ENCODE data around the gene FSD1.
"Not testable (repeated sequence)": the region's sequence is repeated elsewhere in the genome, so short reads cannot be mapped to it uniquely, and the experiment has no call there.

Gene FSD1

DNA sequence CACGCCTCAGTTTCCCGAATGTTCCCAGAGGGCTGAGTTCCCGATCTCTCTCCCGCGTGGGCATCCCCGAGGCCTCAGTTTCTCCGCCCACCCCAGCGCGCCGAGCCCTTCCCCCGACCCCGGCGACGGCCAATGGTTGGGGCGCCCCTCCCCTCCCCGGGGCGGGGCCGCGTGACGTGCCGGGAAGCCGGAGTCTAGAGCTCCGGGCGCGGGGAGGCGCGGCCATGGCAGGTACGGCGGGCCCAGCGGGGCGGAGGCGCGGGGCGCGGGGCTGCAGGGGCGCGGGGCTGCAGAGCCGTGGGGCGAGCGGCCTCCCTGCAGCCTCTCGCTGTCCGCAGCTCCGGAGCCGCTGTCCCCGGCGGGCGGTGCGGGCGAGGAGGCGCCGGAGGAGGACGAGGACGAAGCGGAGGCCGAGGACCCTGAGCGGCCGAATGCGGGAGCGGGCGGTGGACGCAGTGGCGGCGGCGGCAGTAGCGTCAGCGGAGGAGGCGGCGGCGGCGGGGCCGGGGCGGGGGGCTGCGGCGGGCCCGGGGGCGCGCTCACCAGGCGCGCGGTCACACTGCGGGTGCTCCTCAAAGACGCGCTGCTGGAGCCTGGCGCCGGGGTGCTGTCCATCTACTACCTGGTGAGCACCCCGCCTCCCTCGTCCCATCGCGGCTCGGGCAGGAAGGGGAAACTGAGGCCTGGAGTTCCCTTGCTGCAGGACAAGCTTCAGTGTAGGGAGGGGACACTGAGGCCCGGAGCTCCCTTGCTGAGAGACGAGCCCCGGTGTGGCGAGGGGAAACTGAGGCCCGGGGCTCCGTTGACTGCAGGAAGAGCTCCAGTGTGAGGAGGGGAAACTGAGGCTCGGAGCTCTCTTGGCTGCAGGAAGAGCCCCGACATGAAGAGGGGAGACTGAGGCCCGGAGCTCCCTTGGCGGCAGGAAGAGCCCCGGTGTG, 39.2 kb downstream of the FSD1 start, which contains the start of gene MPND:
Gene MPND, plus strand, starts transcription at position 193 of the 938 bp plus-strand sequence. Its CDS starts 32 bp downstream, at position 225.
- H3K27me3 ChIP-seq (replicated peaks; ENCODE audit: control insufficient read depth, insufficient read depth, low read length, poor library complexity, severe bottlenecking) = no peaks in the 10 kb centered on the region
- peak within 1 kb of the TSS; percentile 65 for H3K4me3 ChIP-seq (ENCODE audit: insufficient read depth, low read depth, low read length, poor library complexity, severe bottlenecking)
- H3K9me3 ChIP-seq (ENCODE audit: control insufficient read depth, low read length) = no peaks in the 10 kb centered on the region
- no peaks in the 10 kb centered on the region for H3K36me3 ChIP-seq (ENCODE audit: control insufficient read depth, insufficient read depth, low read length)
- H3K27ac ChIP-seq (ENCODE audit: insufficient read depth, low read length, poor library complexity, severe bottlenecking) = peak within 1 kb of the TSS; percentile 71
- peak; percentile 79 to 88 (median 86) for DNase-seq
- peaks cover 16% of the 10 kb centered on the region for H3K4me1 ChIP-seq (ENCODE audit: control insufficient read depth, insufficient read depth, low read length, poor library complexity, severe bottlenecking)

DNA sequence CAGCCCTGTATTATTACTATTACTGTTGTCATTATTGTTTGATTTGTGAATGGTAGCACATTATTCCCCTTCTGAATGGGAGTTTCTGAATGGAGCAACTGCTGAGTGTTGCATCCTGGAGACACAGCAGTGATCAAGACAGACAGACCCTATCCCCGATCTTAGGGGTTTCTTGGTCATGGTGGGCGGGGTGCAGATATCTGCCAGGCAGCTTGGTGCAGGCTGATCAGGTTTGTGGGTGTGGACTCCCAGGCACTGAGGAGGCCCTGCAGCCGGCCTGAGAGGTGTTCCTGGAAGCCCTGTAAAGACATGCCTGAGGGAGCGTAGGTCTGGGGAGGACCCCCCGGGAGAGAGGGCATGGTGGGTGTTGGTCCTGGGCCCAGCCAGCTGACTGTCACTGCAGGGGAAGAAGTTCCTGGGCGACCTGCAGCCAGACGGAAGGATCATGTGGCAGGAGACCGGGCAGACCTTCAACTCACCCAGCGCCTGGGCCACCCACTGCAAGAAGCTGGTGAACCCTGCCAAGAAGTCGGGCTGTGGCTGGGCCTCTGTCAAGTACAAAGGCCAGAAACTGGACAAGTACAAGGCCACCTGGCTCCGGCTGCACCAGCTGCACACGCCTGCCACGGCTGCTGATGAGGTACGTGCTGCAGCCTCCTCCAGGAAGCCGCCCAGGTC, 41.1 kb downstream of the FSD1 start:
- no peaks in the 10 kb centered on the region for H3K36me3 ChIP-seq (ENCODE audit: control insufficient read depth, insufficient read depth, low read length)
- no peak overlapping the region for H3K4me3 ChIP-seq (ENCODE audit: insufficient read depth, low read depth, low read length, poor library complexity, severe bottlenecking)
- peaks cover 13% of the 10 kb centered on the region for H3K4me1 ChIP-seq (ENCODE audit: control insufficient read depth, insufficient read depth, low read length, poor library complexity, severe bottlenecking)
- DNase-seq = no peak
- no peaks in the 10 kb centered on the region for H3K9me3 ChIP-seq (ENCODE audit: control insufficient read depth, low read length)
- H3K27ac ChIP-seq (ENCODE audit: insufficient read depth, low read length, poor library complexity, severe bottlenecking) = no peak overlapping the region
- H3K27me3 ChIP-seq (replicated peaks; ENCODE audit: control insufficient read depth, insufficient read depth, low read length, poor library complexity, severe bottlenecking) = no peaks in the 10 kb centered on the region

DNA sequence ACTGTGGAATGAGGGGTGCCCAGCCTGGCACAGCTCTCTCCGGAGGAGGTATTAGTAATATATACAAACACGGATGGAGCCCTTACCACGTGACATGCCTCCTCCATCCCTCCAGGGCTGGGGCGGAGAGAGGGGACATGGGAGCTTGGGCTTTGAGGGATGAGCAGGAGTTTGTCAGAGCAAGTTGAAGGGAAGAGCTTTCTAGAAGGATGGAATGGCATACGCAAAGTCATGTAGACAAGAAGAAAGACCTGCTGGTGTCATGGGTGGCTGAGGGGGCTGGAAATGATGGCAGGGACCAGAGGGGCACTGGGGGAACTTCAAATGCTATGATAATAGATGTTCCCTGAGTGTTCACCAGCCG, 41.6 kb downstream of the FSD1 start:
- no peak for DNase-seq
- H3K27ac ChIP-seq (ENCODE audit: insufficient read depth, low read length, poor library complexity, severe bottlenecking) = no peak overlapping the region

DNA sequence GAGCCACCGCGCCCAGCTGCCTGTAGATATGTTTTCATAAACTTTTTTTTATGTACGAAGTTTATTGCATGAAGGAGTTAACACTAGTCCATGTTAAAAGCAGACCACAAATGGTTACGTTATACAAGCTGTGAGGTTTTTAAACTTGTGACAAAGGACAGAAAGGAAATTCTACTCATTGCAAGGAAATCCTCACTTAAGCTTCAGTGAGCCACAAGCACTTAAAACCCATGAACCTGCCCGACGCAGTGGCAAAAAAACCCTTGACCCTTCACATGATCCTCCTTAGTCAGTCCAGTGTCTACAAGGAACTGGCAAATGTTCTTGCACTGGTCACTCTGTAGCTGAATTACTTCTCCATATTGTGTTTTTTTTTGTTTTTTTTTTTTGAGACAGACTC, 43.1 kb downstream of the FSD1 start:
- H3K9me3 ChIP-seq (ENCODE audit: control insufficient read depth, low read length) = no peaks in the 10 kb centered on the region
- no peaks in the 10 kb centered on the region for H3K27me3 ChIP-seq (replicated peaks; ENCODE audit: control insufficient read depth, insufficient read depth, low read length, poor library complexity, severe bottlenecking)
- H3K36me3 ChIP-seq (ENCODE audit: control insufficient read depth, insufficient read depth, low read length) = no peaks in the 10 kb centered on the region
- peaks cover 10% of the 10 kb centered on the region for H3K4me1 ChIP-seq (ENCODE audit: control insufficient read depth, insufficient read depth, low read length, poor library complexity, severe bottlenecking)
- no peak overlapping the region for H3K27ac ChIP-seq (ENCODE audit: insufficient read depth, low read length, poor library complexity, severe bottlenecking)
- DNase-seq = no peak
- no peak overlapping the region for H3K4me3 ChIP-seq (ENCODE audit: insufficient read depth, low read depth, low read length, poor library complexity, severe bottlenecking)

More for the DNA sequence above, 41.6 kb downstream of the FSD1 start:
- Histone ChIP-seq H3K9me3 (ENCODE audit: control insufficient read depth, low read length) (no peaks in the 10 kb centered on the region), H3K36me3 (ENCODE audit: control insufficient read depth, insufficient read depth, low read length) (no peaks in the 10 kb centered on the region), H3K4me3 (ENCODE audit: insufficient read depth, low read depth, low read length, poor library complexity, severe bottlenecking) (no peak overlapping the region), H3K27me3 (replicated peaks; ENCODE audit: control insufficient read depth, insufficient read depth, low read length, poor library complexity, severe bottlenecking) (no peaks in the 10 kb centered on the region), H3K4me1 (ENCODE audit: control insufficient read depth, insufficient read depth, low read length, poor library complexity, severe bottlenecking) (peaks cover 13% of the 10 kb centered on the region)

DNA sequence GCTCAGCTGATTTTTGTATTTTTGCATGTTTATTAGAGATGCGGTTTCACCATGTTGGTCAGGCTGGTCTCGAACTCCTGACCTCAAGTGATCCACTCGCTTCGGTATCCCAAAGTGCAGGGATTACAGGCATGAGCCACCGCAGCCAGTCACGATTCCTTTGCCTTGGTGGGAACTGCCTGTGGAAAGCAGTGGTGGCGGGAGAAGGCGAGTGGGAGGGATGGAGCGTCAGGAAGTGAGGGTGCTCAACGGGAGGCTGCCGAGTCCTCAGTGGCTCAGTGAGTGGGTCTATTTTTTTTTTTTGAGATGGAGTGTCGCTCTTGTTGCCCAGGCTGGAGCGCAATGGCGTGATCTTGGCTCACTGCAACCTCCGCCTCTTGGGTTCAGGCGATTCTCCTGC, 44.8 kb downstream of the FSD1 start:
- not testable (repeated sequence) for H3K4me3 ChIP-seq (ENCODE audit: insufficient read depth, low read depth, low read length, poor library complexity, severe bottlenecking); DNase-seq; H3K9me3 ChIP-seq (ENCODE audit: control insufficient read depth, low read length); H3K27me3 ChIP-seq (replicated peaks; ENCODE audit: control insufficient read depth, insufficient read depth, low read length, poor library complexity, severe bottlenecking); H3K4me1 ChIP-seq (ENCODE audit: control insufficient read depth, insufficient read depth, low read length, poor library complexity, severe bottlenecking); H3K36me3 ChIP-seq (ENCODE audit: control insufficient read depth, insufficient read depth, low read length); H3K27ac ChIP-seq (ENCODE audit: insufficient read depth, low read length, poor library complexity, severe bottlenecking)

DNA sequence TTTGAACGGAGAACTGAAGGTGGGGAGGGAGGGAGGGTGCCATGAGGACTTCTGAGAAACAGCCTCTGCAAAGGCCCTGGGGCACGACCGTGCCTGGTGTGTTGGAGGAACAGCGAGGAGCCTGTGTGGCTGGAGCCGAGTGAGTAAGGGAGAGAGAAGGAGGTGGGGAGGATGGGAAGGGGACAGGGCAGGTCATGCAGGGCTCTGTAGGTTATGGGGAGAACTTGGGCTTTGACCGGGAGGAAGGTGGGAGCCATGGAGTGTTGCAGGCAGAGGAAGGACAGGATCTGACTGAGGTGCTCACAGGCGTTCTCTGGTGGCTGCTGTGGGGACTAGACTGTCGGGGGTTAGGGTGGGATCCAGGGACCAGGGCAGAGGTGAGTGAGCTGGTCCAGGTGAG, 45.7 kb downstream of the FSD1 start:
- Histone ChIP-seq H3K36me3 (ENCODE audit: control insufficient read depth, insufficient read depth, low read length) (no peaks in the 10 kb centered on the region), H3K4me1 (ENCODE audit: control insufficient read depth, insufficient read depth, low read length, poor library complexity, severe bottlenecking) (no peaks in the 10 kb centered on the region), H3K9me3 (ENCODE audit: control insufficient read depth, low read length) (no peaks in the 10 kb centered on the region), H3K27me3 (replicated peaks; ENCODE audit: control insufficient read depth, insufficient read depth, low read length, poor library complexity, severe bottlenecking) (no peaks in the 10 kb centered on the region), H3K4me3 (ENCODE audit: insufficient read depth, low read depth, low read length, poor library complexity, severe bottlenecking) (no peak overlapping the region), H3K27ac (ENCODE audit: insufficient read depth, low read length, poor library complexity, severe bottlenecking) (no peak overlapping the region)
- DNase-seq = no peak

DNA sequence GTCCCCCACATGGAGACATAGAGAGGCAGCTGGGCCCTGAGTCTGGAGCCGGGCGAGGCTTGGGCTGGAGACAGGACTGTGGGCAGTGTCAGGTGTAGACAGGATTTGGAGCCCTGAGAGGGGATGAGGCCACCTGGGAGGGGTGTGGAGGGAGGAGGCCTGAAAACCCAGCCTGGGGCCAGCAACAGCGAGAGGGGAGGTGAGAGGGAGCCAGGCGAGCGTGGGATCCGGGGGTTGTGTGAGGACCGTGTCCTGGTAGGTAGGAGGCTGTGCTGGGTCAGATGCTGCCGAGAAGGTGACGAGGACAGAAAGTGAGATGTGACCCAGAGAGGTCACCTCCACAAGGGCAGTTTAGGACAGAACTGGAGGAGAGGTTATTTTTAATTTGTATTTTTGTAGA, 46.3 kb downstream of the FSD1 start:
- Histone ChIP-seq H3K27ac (ENCODE audit: insufficient read depth, low read length, poor library complexity, severe bottlenecking) (no peak overlapping the region), H3K4me1 (ENCODE audit: control insufficient read depth, insufficient read depth, low read length, poor library complexity, severe bottlenecking) (no peaks in the 10 kb centered on the region), H3K9me3 (ENCODE audit: control insufficient read depth, low read length) (no peaks in the 10 kb centered on the region), H3K27me3 (replicated peaks; ENCODE audit: control insufficient read depth, insufficient read depth, low read length, poor library complexity, severe bottlenecking) (no peaks in the 10 kb centered on the region), H3K4me3 (ENCODE audit: insufficient read depth, low read depth, low read length, poor library complexity, severe bottlenecking) (no peak overlapping the region), H3K36me3 (ENCODE audit: control insufficient read depth, insufficient read depth, low read length) (no peaks in the 10 kb centered on the region)
- no peak for DNase-seq

DNA sequence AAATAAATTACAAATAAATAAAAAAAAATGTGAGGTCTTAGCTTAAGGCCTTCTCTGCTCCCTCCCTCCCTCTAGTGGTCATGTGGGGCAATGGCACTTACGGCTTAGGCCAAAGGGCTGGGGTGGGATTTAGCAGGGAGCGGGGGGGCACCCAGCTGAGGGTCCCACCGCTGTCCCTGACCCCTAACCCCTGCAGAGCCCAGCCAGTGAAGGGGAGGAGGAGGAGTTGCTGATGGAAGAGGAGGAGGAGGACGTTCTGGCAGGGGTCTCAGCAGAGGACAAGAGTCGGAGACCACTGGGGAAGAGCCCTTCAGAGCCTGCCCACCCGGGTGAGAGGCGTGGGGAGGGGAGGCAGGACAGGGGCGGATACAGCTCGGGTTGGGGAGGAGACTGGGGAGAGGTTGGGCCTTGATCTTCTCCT, 48.3 kb downstream of the FSD1 start:
- H3K36me3 ChIP-seq (ENCODE audit: control insufficient read depth, insufficient read depth, low read length) = no peaks in the 10 kb centered on the region
- no peaks in the 10 kb centered on the region for H3K4me1 ChIP-seq (ENCODE audit: control insufficient read depth, insufficient read depth, low read length, poor library complexity, severe bottlenecking)
- peak in 2 of 3 donors; percentile 30 to 47 for DNase-seq
- H3K9me3 ChIP-seq (ENCODE audit: control insufficient read depth, low read length) = no peaks in the 10 kb centered on the region
- no peak overlapping the region for H3K27ac ChIP-seq (ENCODE audit: insufficient read depth, low read length, poor library complexity, severe bottlenecking)
- H3K27me3 ChIP-seq (replicated peaks; ENCODE audit: control insufficient read depth, insufficient read depth, low read length, poor library complexity, severe bottlenecking) = no peaks in the 10 kb centered on the region
- no peak overlapping the region for H3K4me3 ChIP-seq (ENCODE audit: insufficient read depth, low read depth, low read length, poor library complexity, severe bottlenecking)

DNA sequence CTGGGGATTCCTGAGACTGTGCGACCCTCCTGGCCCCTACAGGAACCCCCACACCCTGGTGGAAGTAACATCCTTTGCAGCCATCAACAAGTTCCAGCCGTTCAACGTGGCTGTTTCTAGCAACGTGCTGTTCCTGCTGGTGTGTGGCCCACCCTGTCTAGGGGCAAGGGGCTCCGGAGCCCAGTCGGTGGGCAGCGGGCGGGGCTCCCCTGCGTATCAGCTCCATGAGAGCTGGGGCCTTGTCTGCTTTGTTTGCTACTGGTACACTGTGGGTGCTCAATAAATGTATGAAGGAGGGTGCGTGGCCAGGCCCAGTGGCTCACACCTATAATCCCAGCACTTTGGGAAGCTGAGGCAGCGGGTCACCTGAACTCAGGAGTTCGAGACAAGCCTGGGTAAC, 49.9 kb downstream of the FSD1 start:
- Histone ChIP-seq H3K9me3 (ENCODE audit: control insufficient read depth, low read length) (no peaks in the 10 kb centered on the region), H3K4me3 (ENCODE audit: insufficient read depth, low read depth, low read length, poor library complexity, severe bottlenecking) (no peak overlapping the region), H3K36me3 (ENCODE audit: control insufficient read depth, insufficient read depth, low read length) (peaks cover 6% of the 10 kb centered on the region), H3K27ac (ENCODE audit: insufficient read depth, low read length, poor library complexity, severe bottlenecking) (no peak overlapping the region), H3K27me3 (replicated peaks; ENCODE audit: control insufficient read depth, insufficient read depth, low read length, poor library complexity, severe bottlenecking) (no peaks in the 10 kb centered on the region), H3K4me1 (ENCODE audit: control insufficient read depth, insufficient read depth, low read length, poor library complexity, severe bottlenecking) (no peaks in the 10 kb centered on the region)
- no peak for DNase-seq

DNA sequence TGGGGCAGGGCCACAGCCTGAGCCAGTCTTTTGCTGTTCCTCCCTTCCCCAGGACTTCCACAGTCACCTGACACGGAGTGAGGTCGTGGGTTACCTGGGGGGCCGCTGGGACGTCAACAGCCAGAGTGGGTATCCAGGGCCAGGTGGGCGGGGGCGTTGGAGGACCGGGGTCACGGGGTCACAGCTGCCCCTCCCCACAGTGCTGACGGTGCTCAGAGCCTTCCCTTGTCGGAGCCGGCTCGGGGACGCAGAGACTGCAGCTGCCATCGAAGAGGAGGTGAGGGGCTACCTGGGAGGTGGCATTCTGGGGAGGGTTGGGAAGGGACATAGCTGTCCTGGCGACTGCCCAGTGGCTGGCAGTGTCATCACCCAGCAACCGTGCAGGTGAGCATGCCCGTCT, 50.5 kb downstream of the FSD1 start:
- Histone ChIP-seq H3K4me1 (ENCODE audit: control insufficient read depth, insufficient read depth, low read length, poor library complexity, severe bottlenecking) (no peaks in the 10 kb centered on the region), H3K4me3 (ENCODE audit: insufficient read depth, low read depth, low read length, poor library complexity, severe bottlenecking) (no peak overlapping the region), H3K36me3 (ENCODE audit: control insufficient read depth, insufficient read depth, low read length) (peaks cover 12% of the 10 kb centered on the region)

More for the DNA sequence above, 50.5 kb downstream of the FSD1 start:
- Histone ChIP-seq H3K27ac (ENCODE audit: insufficient read depth, low read length, poor library complexity, severe bottlenecking) (no peak overlapping the region), H3K27me3 (replicated peaks; ENCODE audit: control insufficient read depth, insufficient read depth, low read length, poor library complexity, severe bottlenecking) (no peaks in the 10 kb centered on the region), H3K9me3 (ENCODE audit: control insufficient read depth, low read length) (no peaks in the 10 kb centered on the region)
- no peak for DNase-seq

Data from effector memory CD4-positive, alpha-beta T cell (primary cell).